Lower lobe of right lung (tissue), 2 donors: ENCODE results near the gene OVOL3. TPM values are rescaled to one million over a fixed set of nuclear protein-coding genes. Genes with fewer than 3 reads are reported as not detected.

Source experiments
- ATAC-seq, 2 donors: fragments of 200-7000 bp; cut with Tn5 transposase; one replicate each; pipeline ENCODE4 v1.9.1; 2020 to 2022; ENCODE audit warnings: mild to moderate bottlenecking in 2 of 2, moderate library complexity in 2 of 2
- DNase-seq: peaks from one replicate; pipeline ENCODE4 v3.0.0-alpha.2; 2020
- H3K27ac ChIP-seq: fragments of 200-600 bp; one replicate; pipeline ENCODE4 v1.8.0; 2022
- H3K27me3 ChIP-seq: fragments of 200-600 bp; one replicate; pipeline ENCODE4 v1.8.0; 2022; ENCODE audit warnings: low read depth
- H3K36me3 ChIP-seq: fragments of 200-600 bp; one replicate; pipeline ENCODE4 v1.8.0; 2022; ENCODE audit warnings: mild to moderate bottlenecking
- H3K4me1 ChIP-seq: fragments of 200-600 bp; one replicate; pipeline ENCODE4 v1.8.0; 2022
- H3K4me3 ChIP-seq: fragments of 200-600 bp; one replicate; pipeline ENCODE4 v1.8.0; 2022; ENCODE audit warnings: mild to moderate bottlenecking
- H3K9me3 ChIP-seq: fragments of 200-600 bp; one replicate; pipeline ENCODE4 v1.8.0; 2022
- intact Hi-C: fragments of 100-400 bp; cut with DNase I; formaldehyde crosslinking; loops from one replicate; pipeline ENCODE4 v1.11.0; 2022
- total RNA-seq: library from RNA; stranded (reverse); fragmentation: NEBNext Ultra II Directional; extraction: Animal tissue kit (Norgen Biotek cat#: 25700); gene quantifications from one replicate; pipeline ENCODE4 v1.2.1, GENCODE V29; 2021
- TF ChIP-seq, protein P1 (sequence below): fragments of 200-600 bp; IDR thresholded peaks from one replicate; pipeline ENCODE4 v1.8.0; 2022; ENCODE audit warnings: antibody characterized with exemption, mild to moderate bottlenecking
- donor health status: DM: no; HTN: yes; CAD: no; lungs with severe emphysema.

The OVOL3 gene
- total RNA-seq, 1 donor from 2014 or later, result not detected

DNA sequence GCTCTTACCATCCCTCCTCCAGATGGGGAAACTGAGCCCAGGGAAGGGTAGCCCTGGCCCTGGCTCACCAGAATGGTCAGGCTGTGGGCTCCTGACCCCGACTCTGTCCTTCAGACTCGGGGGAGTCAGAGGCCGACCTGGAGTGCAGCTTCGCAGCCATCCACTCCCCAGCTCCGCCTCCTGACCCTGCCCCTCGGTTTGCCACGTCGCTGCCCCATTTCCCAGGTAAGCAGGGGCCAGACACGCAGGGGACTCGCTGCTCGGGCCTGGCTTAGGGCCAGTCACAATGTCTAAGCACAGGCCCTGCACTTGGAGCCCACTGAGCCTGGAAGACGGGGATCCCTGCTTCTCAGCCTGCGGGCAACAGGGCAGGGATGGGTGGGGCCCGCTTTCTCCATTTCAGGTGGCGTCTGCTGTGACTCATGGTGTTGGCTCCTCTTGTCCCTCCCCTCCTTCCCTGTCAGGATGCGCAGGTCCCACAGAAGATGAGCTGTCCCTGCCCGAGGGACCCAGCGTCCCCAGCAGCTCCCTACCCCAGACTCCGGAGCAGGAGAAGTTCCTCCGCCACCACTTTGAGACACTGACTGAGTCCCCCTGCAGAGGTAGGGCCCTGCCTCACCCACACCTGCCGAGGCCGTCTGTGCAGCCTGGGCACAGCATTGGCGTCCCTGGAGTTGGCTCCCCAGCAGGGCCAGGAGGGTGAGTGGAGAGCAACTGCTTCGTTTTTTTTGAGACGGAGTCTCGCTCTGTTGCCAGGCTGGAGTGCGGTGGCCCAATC lies 9.2 kb upstream of the OVOL3 start:
- H3K4me1 ChIP-seq, result no peaks in the 10 kb centered on the region
- no peaks in the 10 kb centered on the region for H3K36me3 ChIP-seq
- H3K27ac ChIP-seq, result no peak overlapping the region
- no peaks in the 10 kb centered on the region for H3K9me3 ChIP-seq
- no peaks in the 10 kb centered on the region for H3K27me3 ChIP-seq
- H3K4me3 ChIP-seq, result no peak overlapping the region
- TF ChIP-seq, protein P1, sequence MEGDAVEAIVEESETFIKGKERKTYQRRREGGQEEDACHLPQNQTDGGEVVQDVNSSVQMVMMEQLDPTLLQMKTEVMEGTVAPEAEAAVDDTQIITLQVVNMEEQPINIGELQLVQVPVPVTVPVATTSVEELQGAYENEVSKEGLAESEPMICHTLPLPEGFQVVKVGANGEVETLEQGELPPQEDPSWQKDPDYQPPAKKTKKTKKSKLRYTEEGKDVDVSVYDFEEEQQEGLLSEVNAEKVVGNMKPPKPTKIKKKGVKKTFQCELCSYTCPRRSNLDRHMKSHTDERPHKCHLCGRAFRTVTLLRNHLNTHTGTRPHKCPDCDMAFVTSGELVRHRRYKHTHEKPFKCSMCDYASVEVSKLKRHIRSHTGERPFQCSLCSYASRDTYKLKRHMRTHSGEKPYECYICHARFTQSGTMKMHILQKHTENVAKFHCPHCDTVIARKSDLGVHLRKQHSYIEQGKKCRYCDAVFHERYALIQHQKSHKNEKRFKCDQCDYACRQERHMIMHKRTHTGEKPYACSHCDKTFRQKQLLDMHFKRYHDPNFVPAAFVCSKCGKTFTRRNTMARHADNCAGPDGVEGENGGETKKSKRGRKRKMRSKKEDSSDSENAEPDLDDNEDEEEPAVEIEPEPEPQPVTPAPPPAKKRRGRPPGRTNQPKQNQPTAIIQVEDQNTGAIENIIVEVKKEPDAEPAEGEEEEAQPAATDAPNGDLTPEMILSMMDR, result no peak
- DNase-seq (no peak), ATAC-seq (no peak)
- intact Hi-C loops, result no loop called here

DNA sequence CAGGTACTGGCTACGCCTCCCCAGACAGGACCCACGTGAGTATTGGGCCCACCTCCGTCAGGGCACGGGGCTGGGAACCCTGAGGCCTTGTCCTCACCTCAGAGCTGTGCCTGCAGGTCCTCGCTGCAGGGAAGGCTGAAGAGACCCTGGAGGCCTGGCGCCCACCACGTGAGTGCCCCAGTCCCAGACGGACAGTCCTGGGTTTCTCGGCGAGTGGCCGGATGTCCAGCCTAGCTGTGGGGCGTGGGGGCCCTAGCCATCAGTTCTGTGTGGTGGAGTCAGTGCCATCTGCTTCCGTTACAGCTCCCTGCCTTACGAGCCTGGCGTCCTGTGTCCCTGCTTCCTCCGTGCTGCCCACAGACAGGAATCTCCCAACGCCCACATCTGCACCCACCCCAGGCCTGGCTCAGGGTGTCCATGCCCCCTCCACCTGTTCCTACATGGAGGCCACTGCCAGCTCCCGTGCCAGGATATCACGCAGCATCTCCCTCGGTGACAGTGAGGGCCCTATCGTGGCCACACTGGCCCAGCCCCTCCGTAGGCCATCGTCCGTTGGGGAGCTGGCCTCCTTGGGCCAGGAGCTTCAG lies 7.8 kb upstream of the OVOL3 start:
- TF ChIP-seq, protein P1, result no peak
- no peak for DNase-seq
- Histone ChIP-seq H3K36me3 (no peaks in the 10 kb centered on the region), H3K9me3 (no peaks in the 10 kb centered on the region), H3K27ac (no peak overlapping the region), H3K4me3 (no peak overlapping the region), H3K4me1 (no peaks in the 10 kb centered on the region), H3K27me3 (no peaks in the 10 kb centered on the region)
- no peak for ATAC-seq
- intact Hi-C loops, result no loop called here

DNA sequence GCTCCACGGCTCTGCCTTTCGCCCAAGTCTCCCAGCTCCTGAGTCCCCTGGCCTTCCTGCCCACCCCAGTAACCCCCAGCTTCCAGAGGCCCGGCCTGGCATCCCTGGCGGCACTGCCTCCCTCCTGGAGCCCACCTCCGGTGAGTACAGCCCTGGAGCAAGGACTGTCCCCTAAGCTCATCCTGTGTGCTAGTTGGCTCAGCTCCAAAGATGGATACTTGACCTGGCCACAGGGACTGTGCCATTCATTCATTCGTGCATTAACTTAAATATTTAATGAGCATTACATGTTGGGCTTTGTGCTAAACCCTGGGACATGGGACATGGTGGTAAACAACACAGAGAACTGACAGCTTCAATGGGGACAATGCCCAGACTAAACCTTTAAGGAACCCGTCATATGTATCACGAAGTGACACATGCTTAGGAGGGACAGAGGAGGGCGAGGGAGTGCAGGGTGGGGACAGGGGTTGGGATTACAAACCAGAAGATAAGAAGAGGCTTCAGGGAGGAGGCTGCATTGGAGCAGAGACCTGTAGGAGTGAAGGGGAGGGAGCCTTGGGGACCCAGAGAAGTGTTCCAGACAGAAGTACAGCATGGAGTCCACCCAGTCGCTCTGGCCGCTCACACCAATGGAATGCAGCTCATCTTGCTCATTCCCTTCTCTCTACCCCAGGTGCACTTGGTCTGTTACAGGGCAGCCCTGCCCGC lies 6.9 kb upstream of the OVOL3 start:
- Histone ChIP-seq H3K36me3 (no peaks in the 10 kb centered on the region), H3K27me3 (no peaks in the 10 kb centered on the region), H3K27ac (no peak overlapping the region), H3K4me1 (no peaks in the 10 kb centered on the region), H3K4me3 (no peak overlapping the region), H3K9me3 (no peaks in the 10 kb centered on the region)
- intact Hi-C loops, result no loop called here
- ATAC-seq (no peak), DNase-seq (no peak)
- TF ChIP-seq, protein P1, result no peak

DNA sequence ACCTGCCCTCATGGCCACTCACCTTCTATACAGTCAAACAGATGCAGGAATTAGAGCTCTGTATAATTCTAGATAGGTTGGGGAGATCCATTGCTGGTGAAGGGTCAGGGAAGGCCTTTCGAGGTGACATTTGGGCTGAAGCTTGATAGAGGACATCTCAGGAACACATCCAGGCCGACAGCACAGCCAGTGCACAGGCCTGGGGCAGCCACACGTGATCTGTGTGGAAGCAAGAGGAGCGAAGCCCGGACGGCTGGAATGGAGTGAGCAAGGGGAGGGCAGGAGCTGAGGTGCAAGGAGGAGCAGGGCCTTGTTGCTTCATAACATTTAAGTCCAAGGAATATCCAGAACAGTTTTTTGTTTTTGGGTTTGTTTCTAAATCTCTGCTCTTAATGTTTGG lies 4.5 kb upstream of the OVOL3 start:
- TF ChIP-seq, protein P1, result no peak
- ATAC-seq (no peak), DNase-seq (no peak)
- Histone ChIP-seq H3K27ac (no peak overlapping the region), H3K9me3 (no peaks in the 10 kb centered on the region), H3K4me3 (no peak overlapping the region), H3K4me1 (no peaks in the 10 kb centered on the region), H3K36me3 (peaks cover 10% of the 10 kb centered on the region), H3K27me3 (no peaks in the 10 kb centered on the region)
- intact Hi-C loops, result no loop called here

DNA sequence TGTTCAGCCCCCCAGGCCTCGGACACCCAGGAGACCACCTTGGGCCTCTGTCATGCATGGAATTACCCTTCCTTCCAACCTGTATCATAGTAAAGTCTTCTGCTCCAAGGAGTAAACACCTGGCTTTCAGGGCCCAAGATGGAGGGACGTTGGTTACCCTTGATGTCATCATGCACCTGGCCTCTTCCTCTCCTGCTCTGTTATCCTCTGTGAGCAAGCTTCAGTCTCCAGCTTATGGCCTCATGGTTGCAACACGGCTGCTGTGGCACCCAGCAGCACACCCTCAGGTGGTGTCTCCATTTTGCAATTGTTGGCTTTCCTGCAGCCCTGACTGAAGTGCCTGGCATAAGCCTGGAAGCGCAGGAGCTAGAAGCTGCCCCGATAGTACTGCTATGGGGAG lies 4.0 kb upstream of the OVOL3 start:
- DNase-seq, result no peak
- Histone ChIP-seq H3K4me3 (no peak overlapping the region), H3K36me3 (peaks cover 16% of the 10 kb centered on the region), H3K4me1 (no peaks in the 10 kb centered on the region), H3K27ac (no peak overlapping the region), H3K9me3 (no peaks in the 10 kb centered on the region), H3K27me3 (no peaks in the 10 kb centered on the region)
- intact Hi-C loops, result no loop called here
- ATAC-seq, result no peak
- TF ChIP-seq, protein P1, result no peak
